Peyer's patch (tissue), 4 donors: ENCODE data around the gene RAE1.

Experiments used
- CTCF ChIP-seq, 6 experiments: fragments of 450-650 bp in 4 of 6; fragments of 200-600 bp in 2 of 6; sonication (generic) in 1 of 6; IDR thresholded peaks; one replicate each; pipeline ENCODE4 v1.5.1; 2017 to 2019; ENCODE audit warnings: antibody characterized with exemption in 6 of 6, mild to moderate bottlenecking in 3 of 6, moderate library complexity in 1 of 6
- POLR2A ChIP-seq, 2 donors: fragments of 450-650 bp; IDR thresholded peaks; one replicate each; pipeline ENCODE4 v1.5.1; 2017; ENCODE audit warnings: antibody characterized with exemption in 2 of 2, mild to moderate bottlenecking in 2 of 2, moderate library complexity in 2 of 2

GRCh38 chr20:57321142-57321541, 29.9 kb upstream of the RAE1 start:
- TF ChIP-seq CTCF (IDR thresholded peaks at IDR 0.05) = no peak
- no peak for TF ChIP-seq POLR2A (IDR thresholded peaks at IDR 0.05)
